PC-9 (cell line): Measurements from ENCODE around the gene DECR2. TPM values are rescaled to one million over a fixed set of nuclear protein-coding genes. Genes with fewer than 3 reads are reported as not detected.
A peak's percentile ranks its signal among the peaks of the same experiment; 100 is the strongest.

Experiments used
- BruUV-seq: library from RNA; stranded (reverse); fragments of 400-500 nt; replicated peaks from 2 replicates; lab custom pipeline; 2021; lab: Mats Ljungman, UMichigan
- CTCF ChIA-PET: fragments of 300-600 bp; sonication (Branson Sonifier 250); formaldehyde crosslinking; loops from one replicate; lab custom pipeline; 2022; ENCODE audit warnings: antibody characterized with exemption; lab: Charles Lee
- POLR2A ChIA-PET: fragments of 300-600 bp; sonication (Branson Sonifier 250); formaldehyde crosslinking; loops from one replicate; lab custom pipeline; 2022; ENCODE audit warnings: antibody characterized with exemption; ENCODE audit not compliant: unreplicated experiment; lab: Charles Lee
- DNase-seq, 2 experiments: peaks; one replicate each; pipeline versions ENCODE4 v3.0.0 to v3.0.0-alpha.2; 2015 to 2022; ENCODE audit warnings: mixed read lengths in 1 of 2
- H2AFZ ChIP-seq: fragments of 200-600 bp; sonication (generic); 2 replicates; pipeline ENCODE4 v1.8.1; 2017; ENCODE audit warnings: antibody characterized with exemption
- H3F3A ChIP-seq: fragments of 200-600 bp; sonication (generic); 2 replicates; pipeline ENCODE4 v1.8.1; 2017; ENCODE audit warnings: antibody characterized with exemption, mild to moderate bottlenecking, low read depth; ENCODE audit not compliant: insufficient read depth
- H3K27ac ChIP-seq: fragments of 200-600 bp; sonication (generic); 2 replicates; pipeline ENCODE4 v1.6.1; 2016; ENCODE audit warnings: mixed run types
- H3K27me3 ChIP-seq: fragments of 200-600 bp; sonication (generic); 2 replicates; pipeline ENCODE4 v1.6.1; 2016; ENCODE audit warnings: low read depth, mixed run types; ENCODE audit not compliant: insufficient read depth
- H3K36me3 ChIP-seq: fragments of 200-600 bp; sonication (generic); 2 replicates; pipeline ENCODE4 v1.6.1; 2016; ENCODE audit warnings: low read depth, mixed run types
- H3K4me1 ChIP-seq: fragments of 200-600 bp; sonication (generic); replicated peaks from 2 replicates; pipeline ENCODE4 v1.6.1; 2016; ENCODE audit warnings: mixed run types; ENCODE audit not compliant: insufficient read depth
- H3K4me2 ChIP-seq: fragments of 200-600 bp; sonication (generic); 2 replicates; pipeline ENCODE4 v1.6.1; 2017; ENCODE audit warnings: mixed run types
- H3K4me3 ChIP-seq: fragments of 200-600 bp; sonication (generic); 2 replicates; pipeline ENCODE4 v1.6.1; 2016; ENCODE audit warnings: mixed run types
- H3K79me2 ChIP-seq: fragments of 200-600 bp; sonication (generic); 2 replicates; pipeline ENCODE4 v1.6.1; 2017; ENCODE audit warnings: low read depth, mixed run types
- H3K9me2 ChIP-seq: fragments of 200-600 bp; sonication (generic); 2 replicates; pipeline ENCODE4 v1.8.1; 2017; ENCODE audit warnings: mild to moderate bottlenecking; ENCODE audit not compliant: insufficient read depth
- H3K9me3 ChIP-seq: fragments of 200-600 bp; sonication (generic); 2 replicates; pipeline ENCODE4 v1.8.1; 2016; ENCODE audit warnings: low read depth; ENCODE audit not compliant: insufficient read depth
- H4K20me1 ChIP-seq: fragments of 200-600 bp; sonication (generic); 2 replicates; pipeline ENCODE4 v1.8.1; 2017; ENCODE audit not compliant: insufficient read depth
- EZH2 ChIP-seq: fragments of 200-600 bp; sonication (generic); IDR thresholded peaks from 2 replicates; pipeline ENCODE4 v1.8.0; 2017; ENCODE audit warnings: antibody characterized with exemption, low read depth
- intact Hi-C: fragments of 100-400 bp; cut with micrococcal nuclease; formaldehyde crosslinking; loops from one replicate; pipeline ENCODE4 v1.10.0; 2022; ENCODE audit not compliant: unreplicated experiment
- total RNA-seq: library from RNA; stranded (reverse); gene quantifications from 2 replicates; pipeline ENCODE4 v1.2.3, GENCODE V29; 2021
- TF ChIP-seq, protein P1 (sequence below): fragments of 200-600 bp; sonication (generic); conservative IDR thresholded peaks from 2 replicates; pipeline ENCODE4 v1.6.1; 2017; ENCODE audit warnings: mixed run types, antibody characterized with exemption, mild to moderate bottlenecking, moderate library complexity

The DECR2 gene
- total RNA-seq, 1 experiment from 2014 or later, result 65.4 TPM

DNA sequence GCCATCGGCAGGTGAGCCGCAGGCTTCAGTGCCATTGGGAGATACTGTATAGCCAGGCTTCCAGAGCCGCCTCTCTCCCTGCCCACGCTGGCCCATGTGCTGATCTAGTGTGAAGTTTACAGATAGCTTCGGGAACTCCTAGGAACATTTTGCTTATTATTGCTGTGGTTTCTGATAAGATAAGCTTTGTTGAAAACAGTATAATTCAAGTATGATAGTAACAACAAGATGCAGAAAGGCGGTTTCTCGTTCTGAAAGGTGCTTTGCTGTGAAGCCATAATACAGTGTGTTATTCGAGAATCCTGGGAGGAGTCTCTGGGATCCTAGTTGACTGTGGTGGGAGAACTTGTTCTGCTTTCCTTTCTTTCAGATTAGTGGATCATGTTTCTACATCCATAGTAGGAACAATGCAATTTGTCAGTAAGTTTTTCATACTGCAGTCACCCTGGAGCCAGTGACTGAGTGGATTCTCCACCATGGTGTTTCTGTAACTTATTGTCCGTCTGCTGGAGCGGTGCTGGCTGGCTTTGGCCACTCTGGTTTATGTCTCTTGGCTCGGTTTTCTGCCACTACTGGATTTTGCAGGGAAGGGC, 55.3 kb downstream of the DECR2 start:
- Histone ChIP-seq H3K36me3 (no peaks in the 10 kb centered on the region), H3K4me3 (no peak overlapping the region), H3K27me3 (no peaks in the 10 kb centered on the region), H3K9me2 (no peaks in the 10 kb centered on the region), H3F3A (peaks cover 11% of the 10 kb centered on the region; the same call in 1 of the 2 replicates), H3K27ac (no peak overlapping the region), H3K4me1 (no peaks in the 10 kb centered on the region), H3K79me2 (no peaks in the 10 kb centered on the region), H2AFZ (no peak overlapping the region), H3K4me2 (no peak overlapping the region), H3K9me3 (no peaks in the 10 kb centered on the region), H4K20me1 (peaks cover 4% of the 10 kb centered on the region; the same call in 1 of the 2 replicates)
- peak in 1 of 2 experiments; percentile 16 for DNase-seq
- intact Hi-C loops, result no loop called here
- ChIA-PET POLR2A (no interaction called here), CTCF (no interaction called here)
- BruUV-seq, result no TSS peak
- TF ChIP-seq, protein P1, sequence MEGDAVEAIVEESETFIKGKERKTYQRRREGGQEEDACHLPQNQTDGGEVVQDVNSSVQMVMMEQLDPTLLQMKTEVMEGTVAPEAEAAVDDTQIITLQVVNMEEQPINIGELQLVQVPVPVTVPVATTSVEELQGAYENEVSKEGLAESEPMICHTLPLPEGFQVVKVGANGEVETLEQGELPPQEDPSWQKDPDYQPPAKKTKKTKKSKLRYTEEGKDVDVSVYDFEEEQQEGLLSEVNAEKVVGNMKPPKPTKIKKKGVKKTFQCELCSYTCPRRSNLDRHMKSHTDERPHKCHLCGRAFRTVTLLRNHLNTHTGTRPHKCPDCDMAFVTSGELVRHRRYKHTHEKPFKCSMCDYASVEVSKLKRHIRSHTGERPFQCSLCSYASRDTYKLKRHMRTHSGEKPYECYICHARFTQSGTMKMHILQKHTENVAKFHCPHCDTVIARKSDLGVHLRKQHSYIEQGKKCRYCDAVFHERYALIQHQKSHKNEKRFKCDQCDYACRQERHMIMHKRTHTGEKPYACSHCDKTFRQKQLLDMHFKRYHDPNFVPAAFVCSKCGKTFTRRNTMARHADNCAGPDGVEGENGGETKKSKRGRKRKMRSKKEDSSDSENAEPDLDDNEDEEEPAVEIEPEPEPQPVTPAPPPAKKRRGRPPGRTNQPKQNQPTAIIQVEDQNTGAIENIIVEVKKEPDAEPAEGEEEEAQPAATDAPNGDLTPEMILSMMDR, result no peak
- TF ChIP-seq EZH2, result no peak

GRCh38 chr16:457732-458400, 56.2 kb downstream of the DECR2 start:
- Histone ChIP-seq H3K79me2 (no peaks in the 10 kb centered on the region), H2AFZ (no peak overlapping the region), H3K9me2 (no peaks in the 10 kb centered on the region), H3K4me1 (no peaks in the 10 kb centered on the region), H3K4me2 (no peak overlapping the region), H3K27ac (no peak overlapping the region), H3K4me3 (no peak overlapping the region), H3K36me3 (no peaks in the 10 kb centered on the region), H3K27me3 (no peaks in the 10 kb centered on the region), H3K9me3 (no peaks in the 10 kb centered on the region), H3F3A (peaks cover 11% of the 10 kb centered on the region; the same call in 1 of the 2 replicates), H4K20me1 (peaks cover 4% of the 10 kb centered on the region; the same call in 1 of the 2 replicates)
- ChIA-PET POLR2A (interaction anchor here (0.6 kb wide), 1 partner anchor 69 kb away, joined by 4 read pairs; the partner anchor contains the start of gene CAPN15), CTCF (interaction anchor here (0.6 kb wide), 1 partner anchor 31 kb away, joined by 3 read pairs; no protein-coding TSS in a partner anchor)
- BruUV-seq, result no TSS peak
- intact Hi-C loops, result no loop called here
- DNase-seq, result no peak
- TF ChIP-seq, protein P1, result no peak
- no peak for TF ChIP-seq EZH2

DNA sequence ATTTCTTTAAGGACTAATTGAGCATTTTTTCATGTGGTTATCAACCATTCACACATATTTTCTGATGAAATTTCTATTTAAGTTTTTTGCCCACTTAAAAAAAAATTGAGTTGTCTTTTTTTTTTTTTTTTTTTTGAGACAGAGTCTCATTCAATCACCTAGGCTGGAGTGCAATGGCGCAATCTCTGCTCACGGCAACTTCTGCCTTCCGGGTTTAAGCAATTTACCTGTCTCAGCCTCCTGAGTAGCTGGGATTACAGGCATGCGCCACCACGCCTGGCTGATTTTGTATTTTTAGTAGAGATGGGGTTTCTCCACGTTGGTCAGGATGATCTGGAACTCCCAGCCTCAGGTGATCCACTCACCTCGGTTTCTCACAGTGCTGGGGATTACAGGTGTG, 58.1 kb downstream of the DECR2 start:
- H3F3A ChIP-seq, result peaks cover 11% of the 10 kb centered on the region; the same call in 1 of the 2 replicates
- CTCF ChIA-PET, result no interaction called here
- POLR2A ChIA-PET, result no interaction called here
- H3K4me1 ChIP-seq, result no peaks in the 10 kb centered on the region
- intact Hi-C loops, result no loop called here
- no peaks in the 10 kb centered on the region for H3K9me3 ChIP-seq
- TF ChIP-seq EZH2, result no peak
- TF ChIP-seq, protein P1, result no peak
- H3K79me2 ChIP-seq, result no peaks in the 10 kb centered on the region
- no peaks in the 10 kb centered on the region for H3K36me3 ChIP-seq
- no peaks in the 10 kb centered on the region for H3K27me3 ChIP-seq
- H3K4me2 ChIP-seq, result no peak overlapping the region
- no peak overlapping the region for H2AFZ ChIP-seq
- H3K4me3 ChIP-seq, result no peak overlapping the region
- no peak for DNase-seq
- H3K27ac ChIP-seq, result no peak overlapping the region
- peaks cover 4% of the 10 kb centered on the region; the same call in 1 of the 2 replicates for H4K20me1 ChIP-seq
- H3K9me2 ChIP-seq, result no peaks in the 10 kb centered on the region
- BruUV-seq, result no TSS peak
